KMS-11 (cell line): Measurements from ENCODE around the gene PRKCG.

Experiments
- H2AFZ ChIP-seq: fragments of 200-600 bp; sonication (generic); 2 replicates; pipeline ENCODE4 v1.6.1; 2016; ENCODE audit warnings: antibody characterized with exemption, mixed run types, low read depth
- H3K27ac ChIP-seq: fragments of 200-600 bp; sonication (generic); 2 replicates; pipeline ENCODE4 v1.6.1; 2016; ENCODE audit warnings: mild to moderate bottlenecking, mixed run types
- H3K27me3 ChIP-seq: fragments of 200-600 bp; sonication (generic); 2 replicates; pipeline ENCODE4 v1.6.1; 2017; ENCODE audit warnings: mild to moderate bottlenecking, low read depth, mixed run types, moderate library complexity; ENCODE audit not compliant: insufficient read depth
- H3K36me3 ChIP-seq: fragments of 200-600 bp; sonication (generic); 2 replicates; pipeline ENCODE4 v1.6.1; 2017; ENCODE audit warnings: mild to moderate bottlenecking, mixed run types; ENCODE audit not compliant: insufficient read depth
- H3K4me1 ChIP-seq: fragments of 200-600 bp; sonication (generic); 2 replicates; pipeline ENCODE4 v1.6.1; 2016; ENCODE audit warnings: mild to moderate bottlenecking, low read depth, mixed run types; ENCODE audit not compliant: poor library complexity, severe bottlenecking
- H3K4me2 ChIP-seq: fragments of 200-600 bp; sonication (generic); 2 replicates; pipeline ENCODE4 v1.7.0; 2016; ENCODE audit warnings: mild to moderate bottlenecking, mixed run types
- H3K4me3 ChIP-seq: fragments of 200-600 bp; sonication (generic); IDR thresholded peaks from 2 replicates; pipeline ENCODE4 v1.6.1; 2017; ENCODE audit warnings: low read depth, low read length, mixed read lengths; ENCODE audit not compliant: insufficient read depth
- H3K79me2 ChIP-seq: fragments of 200-600 bp; sonication (generic); 2 replicates; pipeline ENCODE4 v1.6.1; 2016; ENCODE audit warnings: low read depth, mixed run types; ENCODE audit not compliant: insufficient read depth
- H3K9ac ChIP-seq: fragments of 200-600 bp; sonication (generic); 2 replicates; pipeline ENCODE4 v1.6.1; 2016; ENCODE audit warnings: mild to moderate bottlenecking, mixed run types
- H4K20me1 ChIP-seq: fragments of 200-600 bp; sonication (generic); 2 replicates; pipeline ENCODE4 v1.6.1; 2016; ENCODE audit warnings: mild to moderate bottlenecking, mixed run types; ENCODE audit not compliant: insufficient read depth
- CTCF ChIP-seq: fragments of 200-600 bp; sonication (generic); conservative IDR thresholded peaks from 2 replicates; pipeline ENCODE4 v1.6.1; 2017; ENCODE audit warnings: low read depth, mild to moderate bottlenecking, antibody characterized with exemption, low read length, moderate library complexity, mixed read lengths

The PRKCG gene

GRCh38 chr19:53892981-53893325 is 11.0 kb downstream of the PRKCG start:
- Histone ChIP-seq H4K20me1 (no peaks in the 10 kb centered on the region), H3K36me3 (no peaks in the 10 kb centered on the region), H3K4me1 (no peaks in the 10 kb centered on the region), H3K27me3 (no peaks in the 10 kb centered on the region; the same call in 1 of the 2 replicates), H3K9ac (no peak overlapping the region), H2AFZ (no peak overlapping the region), H3K4me2 (no peak overlapping the region), H3K4me3 (no peak overlapping the region), H3K79me2 (no peaks in the 10 kb centered on the region), H3K27ac (no peak overlapping the region)
- TF ChIP-seq CTCF: no peak

GRCh38 chr19:53894707-53895106 is 12.7 kb downstream of the PRKCG start:
- H2AFZ ChIP-seq: no peak overlapping the region
- TF ChIP-seq CTCF: no peak
- H3K4me1 ChIP-seq: no peaks in the 10 kb centered on the region
- no peaks in the 10 kb centered on the region for H3K36me3 ChIP-seq
- no peak overlapping the region for H3K27ac ChIP-seq
- no peak overlapping the region for H3K9ac ChIP-seq
- no peaks in the 10 kb centered on the region for H4K20me1 ChIP-seq
- no peak overlapping the region for H3K4me3 ChIP-seq
- no peak overlapping the region for H3K4me2 ChIP-seq
- no peaks in the 10 kb centered on the region; the same call in 1 of the 2 replicates for H3K27me3 ChIP-seq
- no peaks in the 10 kb centered on the region for H3K79me2 ChIP-seq

GRCh38 chr19:53896682-53897081 is 14.7 kb downstream of the PRKCG start:
- H3K4me2 ChIP-seq: no peak overlapping the region
- no peaks in the 10 kb centered on the region for H3K79me2 ChIP-seq
- H2AFZ ChIP-seq: no peak overlapping the region
- TF ChIP-seq CTCF: no peak
- H4K20me1 ChIP-seq: no peaks in the 10 kb centered on the region
- no peak overlapping the region for H3K4me3 ChIP-seq
- no peak overlapping the region for H3K27ac ChIP-seq
- no peak overlapping the region for H3K9ac ChIP-seq
- no peaks in the 10 kb centered on the region for H3K4me1 ChIP-seq
- no peaks in the 10 kb centered on the region for H3K36me3 ChIP-seq
- H3K27me3 ChIP-seq: no peaks in the 10 kb centered on the region; the same call in 1 of the 2 replicates

- Histone ChIP-seq H3K27ac (no peak overlapping the region), H3K36me3 (no peaks in the 10 kb centered on the region)
These were observed 15.5 kb downstream of the PRKCG start for GRCh38 chr19:53897459-53897858.

More at GRCh38 chr19:53897459-53897858, 15.5 kb downstream of the PRKCG start:
- H2AFZ ChIP-seq: no peak overlapping the region
- no peaks in the 10 kb centered on the region for H3K4me1 ChIP-seq
- H3K9ac ChIP-seq: no peak overlapping the region
- no peaks in the 10 kb centered on the region for H3K79me2 ChIP-seq
- H3K27me3 ChIP-seq: no peaks in the 10 kb centered on the region; the same call in 1 of the 2 replicates
- no peaks in the 10 kb centered on the region for H4K20me1 ChIP-seq
- TF ChIP-seq CTCF: no peak
- no peak overlapping the region for H3K4me2 ChIP-seq
- no peak overlapping the region for H3K4me3 ChIP-seq
